Epithelial cell of proximal tubule (primary cell): Measurements from ENCODE around the gene TTC9B. TPM values are rescaled to one million over a fixed set of nuclear protein-coding genes. Genes with fewer than 3 reads are reported as not detected.
"Not testable (repeated sequence)": the region's sequence is repeated elsewhere in the genome, so short reads cannot be mapped to it uniquely, and the experiment has no call there.

Experiments used
- DNase-seq: peaks from one replicate; pipeline ENCODE4 v3.0.0-alpha.2; 2011; ENCODE audit warnings: low read depth
- H3K4me3 ChIP-seq: 2 replicates; pipeline ENCODE4 v1.5.1; 2011; ENCODE audit warnings: low read depth, mild to moderate bottlenecking, low read length
- total RNA-seq: library from RNA; depleted of rRNA; stranded (reverse); fragments of >200 nt; gene quantifications from 2 replicates; pipeline ENCODE4 v1.2.3, GENCODE V29; 2015
- TF ChIP-seq, protein P1 (sequence below): conservative IDR thresholded peaks from 2 replicates; pipeline ENCODE4 v1.5.1; 2012; ENCODE audit warnings: low read depth, mild to moderate bottlenecking, low read length

The TTC9B gene
- total RNA-seq, 1 donor from 2014 or later = not detected

DNA sequence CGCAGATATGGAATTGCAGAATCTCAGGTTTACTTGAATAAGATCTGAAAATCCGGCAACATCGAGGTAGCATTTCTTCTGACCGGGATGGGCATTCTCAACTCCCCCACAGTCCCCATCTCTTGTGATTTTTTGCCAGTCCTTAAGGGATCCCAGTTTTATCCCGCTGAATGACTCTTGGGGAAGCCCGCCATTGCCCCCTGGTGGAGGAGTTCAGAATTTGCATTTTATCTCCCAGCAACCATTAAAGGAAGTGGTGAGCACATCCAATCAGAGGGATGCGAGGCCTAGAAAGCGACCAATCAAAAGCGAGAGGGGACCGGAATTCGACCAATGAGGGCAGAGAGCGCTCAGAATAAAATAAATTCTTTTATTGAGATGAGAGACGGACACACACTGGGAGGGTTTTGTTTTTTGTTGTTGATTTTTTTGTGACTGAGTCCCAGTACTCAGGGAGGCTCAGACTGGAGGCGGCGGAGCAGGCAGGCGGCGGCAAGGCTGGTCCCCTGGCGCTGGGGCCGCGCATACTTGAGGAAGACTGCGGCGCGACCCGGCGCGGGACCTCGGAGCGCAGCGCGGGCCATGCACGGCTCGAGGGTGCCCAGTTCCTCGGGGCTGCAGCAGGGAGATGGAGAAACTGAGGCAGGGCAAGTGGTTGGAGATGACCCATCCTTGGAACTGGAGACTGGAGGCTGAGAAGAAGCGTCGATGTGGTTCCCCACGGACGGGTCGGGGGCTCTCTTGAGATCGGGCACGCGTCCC, 3.9 kb upstream of the TTC9B start:
- no peak overlapping the region for H3K4me3 ChIP-seq
- DNase-seq = peak; percentile 63
- TF ChIP-seq, protein P1, sequence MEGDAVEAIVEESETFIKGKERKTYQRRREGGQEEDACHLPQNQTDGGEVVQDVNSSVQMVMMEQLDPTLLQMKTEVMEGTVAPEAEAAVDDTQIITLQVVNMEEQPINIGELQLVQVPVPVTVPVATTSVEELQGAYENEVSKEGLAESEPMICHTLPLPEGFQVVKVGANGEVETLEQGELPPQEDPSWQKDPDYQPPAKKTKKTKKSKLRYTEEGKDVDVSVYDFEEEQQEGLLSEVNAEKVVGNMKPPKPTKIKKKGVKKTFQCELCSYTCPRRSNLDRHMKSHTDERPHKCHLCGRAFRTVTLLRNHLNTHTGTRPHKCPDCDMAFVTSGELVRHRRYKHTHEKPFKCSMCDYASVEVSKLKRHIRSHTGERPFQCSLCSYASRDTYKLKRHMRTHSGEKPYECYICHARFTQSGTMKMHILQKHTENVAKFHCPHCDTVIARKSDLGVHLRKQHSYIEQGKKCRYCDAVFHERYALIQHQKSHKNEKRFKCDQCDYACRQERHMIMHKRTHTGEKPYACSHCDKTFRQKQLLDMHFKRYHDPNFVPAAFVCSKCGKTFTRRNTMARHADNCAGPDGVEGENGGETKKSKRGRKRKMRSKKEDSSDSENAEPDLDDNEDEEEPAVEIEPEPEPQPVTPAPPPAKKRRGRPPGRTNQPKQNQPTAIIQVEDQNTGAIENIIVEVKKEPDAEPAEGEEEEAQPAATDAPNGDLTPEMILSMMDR = peak; percentile 94

DNA sequence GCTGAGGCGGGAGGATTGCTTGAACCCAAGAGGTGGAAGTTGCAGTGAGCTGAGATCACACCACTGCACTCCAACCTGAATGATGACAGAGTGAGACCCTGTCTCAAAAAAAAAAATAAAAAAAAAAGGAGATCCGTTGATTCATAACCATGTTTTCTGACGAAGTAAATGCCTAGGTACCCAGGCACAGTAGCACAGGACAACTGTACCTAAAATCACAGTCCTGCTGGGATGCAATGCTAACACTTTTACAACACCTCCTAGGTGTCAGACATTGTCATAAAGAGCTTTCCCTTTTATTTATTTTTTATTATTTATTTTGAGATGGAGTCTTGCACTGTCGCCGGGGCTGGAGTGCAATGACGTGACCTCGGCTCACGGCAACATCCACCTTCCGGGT, 2.5 kb upstream of the TTC9B start:
- DNase-seq = no peak
- H3K4me3 ChIP-seq = no peak overlapping the region
- TF ChIP-seq, protein P1 = no peak

DNA sequence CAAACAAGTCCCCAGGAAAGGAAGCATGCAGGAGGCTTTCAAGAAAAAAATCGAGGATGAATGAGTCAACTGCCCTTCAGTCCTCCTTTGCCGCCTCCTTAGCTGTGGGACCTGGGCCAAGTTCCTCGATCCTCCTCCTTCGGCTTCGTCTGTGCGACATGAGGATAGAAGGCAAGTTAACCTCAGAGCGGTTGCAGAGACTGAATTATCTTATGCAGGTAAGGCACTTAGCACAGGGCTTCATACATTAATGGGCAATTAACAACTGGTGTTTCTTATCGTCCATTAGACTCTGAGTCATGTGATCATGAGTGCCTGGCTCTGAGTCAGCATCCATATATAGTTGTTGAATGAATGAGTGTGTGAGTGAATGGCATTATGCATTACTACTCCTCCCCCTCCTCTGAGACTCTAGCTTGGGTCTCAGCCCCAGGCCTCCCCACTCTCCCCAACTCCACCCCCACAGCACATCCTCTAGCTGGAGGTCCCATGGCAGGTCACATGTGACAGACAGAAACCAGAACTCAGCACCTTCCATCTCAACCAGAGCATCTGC, 1.6 kb upstream of the TTC9B start:
- TF ChIP-seq, protein P1 = no peak
- DNase-seq = peak; percentile 56
- H3K4me3 ChIP-seq = peak overlapping the region; percentile 48

DNA sequence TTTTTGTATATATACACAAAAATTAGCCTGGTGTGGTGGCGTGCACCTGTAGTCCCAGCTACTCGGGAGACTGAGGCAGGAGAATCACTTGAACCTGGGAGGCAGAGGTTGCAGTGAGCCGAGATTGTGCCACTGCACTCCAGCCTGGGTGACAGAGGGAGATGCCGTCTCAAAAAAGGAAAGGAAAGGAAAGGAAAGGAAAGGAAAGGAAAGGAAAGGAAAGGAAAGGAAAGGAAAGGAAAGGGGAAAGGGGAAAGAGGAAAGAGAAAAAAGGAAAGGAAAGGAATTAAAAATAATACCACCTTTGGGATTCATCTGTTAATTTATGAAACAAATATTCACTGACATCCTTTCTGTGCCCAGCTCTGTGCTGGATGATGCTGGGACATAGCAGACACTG, 845 bp upstream of the TTC9B start:
- not testable (repeated sequence) for DNase-seq, H3K4me3 ChIP-seq

DNA sequence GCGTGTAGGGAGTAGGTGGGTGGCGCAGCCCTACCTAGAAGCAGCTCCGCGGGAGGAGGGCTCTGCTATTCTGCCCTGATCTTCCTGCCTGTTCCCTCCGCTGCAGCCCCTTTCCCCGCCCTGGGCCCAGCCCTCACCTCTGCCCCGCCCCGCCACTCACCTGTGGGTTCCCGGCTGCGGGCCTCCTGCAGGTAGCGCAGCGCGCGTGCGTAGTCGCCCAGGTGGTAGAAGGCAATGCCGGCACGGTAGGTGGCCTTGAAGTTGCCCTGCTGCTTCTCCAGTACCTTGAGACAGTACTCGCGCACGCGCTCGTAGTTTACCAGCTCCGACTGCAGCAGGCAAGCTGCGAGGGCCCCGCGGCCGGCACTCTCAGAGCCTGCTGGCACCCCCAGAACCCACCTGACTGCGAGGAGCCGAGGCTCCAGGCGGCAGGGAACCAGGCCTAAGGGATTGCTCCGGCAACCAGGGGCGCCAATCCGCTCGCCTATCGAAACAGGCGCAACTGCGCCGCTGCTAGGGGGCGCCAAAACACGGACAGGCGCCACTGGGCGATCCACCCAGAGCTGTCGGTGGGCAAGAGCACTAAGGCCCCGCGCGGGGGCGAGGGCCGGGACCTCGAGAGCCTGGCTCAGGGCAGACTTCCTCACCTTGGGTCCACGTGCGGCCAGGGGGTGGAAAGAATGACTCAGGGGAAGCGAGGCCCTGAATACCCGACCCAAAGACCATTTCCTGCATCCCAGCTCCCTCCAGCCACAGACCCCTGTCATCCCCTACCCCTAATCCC, 965 bp downstream of the TTC9B start:
- H3K4me3 ChIP-seq = no peak overlapping the region
- TF ChIP-seq, protein P1 = peak; percentile 47
- DNase-seq = no peak

DNA sequence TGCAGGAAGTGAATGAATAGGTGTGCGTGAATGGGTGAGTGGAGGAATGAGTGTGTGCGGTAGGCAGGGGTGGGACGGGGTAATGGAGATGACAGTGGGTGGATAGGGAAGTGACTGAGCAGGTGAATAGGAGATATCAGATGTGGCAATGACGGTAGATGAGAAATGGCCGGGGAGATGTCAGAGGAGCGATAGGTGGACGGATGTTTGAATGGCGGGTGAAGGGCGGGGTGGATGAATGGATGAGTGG, 1.5 kb downstream of the TTC9B start:
- H3K4me3 ChIP-seq = no peak overlapping the region
- DNase-seq = no peak
- TF ChIP-seq, protein P1 = no peak

DNA sequence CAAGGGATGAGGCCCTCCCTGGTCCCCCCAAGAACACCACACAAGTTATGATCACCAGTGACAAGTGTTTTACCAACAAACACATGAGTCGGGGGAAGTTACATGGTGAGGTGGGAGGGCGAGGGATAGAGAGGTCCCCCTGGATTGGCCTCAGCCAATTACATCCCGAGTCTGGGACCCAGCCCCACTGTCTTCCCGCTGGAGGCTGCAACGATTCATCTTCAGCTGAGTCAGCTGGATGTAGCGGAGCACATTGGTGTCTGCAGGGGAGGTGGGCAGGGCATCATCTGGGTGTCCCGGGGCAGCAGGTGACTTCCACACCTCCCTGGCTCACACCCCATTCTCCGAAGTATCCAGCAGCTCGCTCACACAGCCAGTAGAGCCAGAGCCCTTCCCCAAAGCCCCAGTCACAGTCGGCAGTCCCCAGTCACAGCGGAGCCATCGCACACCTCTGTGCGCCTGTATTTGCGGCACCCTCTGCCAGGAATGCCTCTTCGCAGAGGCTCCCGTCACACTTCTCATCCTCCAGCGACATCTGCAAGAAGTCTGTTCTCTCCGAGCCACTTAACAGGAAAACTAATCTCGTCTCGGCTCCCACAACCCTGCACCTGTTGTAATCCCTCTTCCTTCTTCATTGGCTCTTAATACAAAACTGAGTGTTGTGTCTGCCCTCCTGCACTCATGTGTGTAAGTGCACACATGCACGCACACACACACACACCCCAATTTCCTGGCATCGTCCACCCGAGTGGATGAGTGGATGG, 2.0 kb downstream of the TTC9B start:
- TF ChIP-seq, protein P1 = no peak
- H3K4me3 ChIP-seq = no peak overlapping the region
- DNase-seq = no peak
